Umbilical cord (tissue), 2 donors: ENCODE measurements around the gene EIF4E. TPM values are rescaled to one million over a fixed set of nuclear protein-coding genes. Genes with fewer than 3 reads are reported as not detected.
"Not testable (repeated sequence)": the region's sequence is repeated elsewhere in the genome, so short reads cannot be mapped to it uniquely, and the experiment has no call there.

Source experiments
- DNase-seq: peaks from one replicate; pipeline ENCODE4 v3.0.0-alpha.2; 2015; ENCODE audit warnings: low spot score
- total RNA-seq: library from RNA; depleted of rRNA; stranded (reverse); fragments of >200 nt; gene quantifications from one replicate; pipeline ENCODE4 v1.2.3, GENCODE V29; 2014; ENCODE audit warnings: low replicate concordance; ENCODE audit not compliant: insufficient read depth

Gene EIF4E
- total RNA-seq, 1 donor from 2014 or later: 130 TPM

DNA sequence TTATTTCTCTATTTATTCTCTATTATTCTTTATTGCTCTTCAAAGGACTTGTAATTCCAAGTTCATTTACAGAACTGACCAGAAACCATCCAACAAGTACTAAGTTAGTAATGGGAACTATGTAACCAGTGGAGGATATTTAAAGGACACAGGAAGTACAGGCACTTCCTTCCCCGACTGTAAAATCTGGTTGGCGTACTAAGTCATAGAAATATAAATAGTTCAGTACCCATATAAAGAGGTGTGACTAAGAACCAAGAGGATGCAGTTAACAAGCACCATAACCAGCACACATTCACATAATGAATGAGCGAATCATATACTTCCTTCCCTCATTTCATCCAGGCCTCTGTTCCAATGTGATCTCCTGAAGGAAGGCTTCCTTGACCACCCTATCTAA lies 3.6 kb upstream of the EIF4E start:
- DNase-seq: no peak

DNA sequence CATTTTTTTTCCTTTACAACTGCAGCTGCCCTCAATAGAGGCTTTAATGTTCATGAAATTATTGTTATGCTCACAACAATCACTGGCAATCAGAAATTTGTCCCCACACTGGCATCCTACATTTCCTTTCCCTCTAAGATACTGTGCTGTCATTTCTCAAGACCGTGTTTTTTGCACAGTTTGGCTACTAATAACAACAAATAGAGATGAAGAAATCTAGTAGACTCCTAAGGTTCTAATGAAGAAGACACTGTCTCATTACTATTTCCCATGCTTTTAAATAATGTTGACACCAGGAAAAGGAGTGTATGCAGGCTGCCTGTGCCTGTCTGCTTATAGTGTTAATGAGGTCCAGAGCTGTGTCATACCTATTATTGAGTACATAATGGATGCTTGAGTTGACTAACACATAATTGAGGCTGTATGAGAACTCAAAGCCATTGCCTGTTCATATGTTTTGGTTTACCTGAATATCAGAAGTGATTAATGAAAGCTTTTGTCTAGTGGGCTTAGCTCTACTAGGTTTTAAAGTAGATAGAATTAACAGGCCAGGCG lies 1.5 kb upstream of the EIF4E start:
- no peak for DNase-seq

DNA sequence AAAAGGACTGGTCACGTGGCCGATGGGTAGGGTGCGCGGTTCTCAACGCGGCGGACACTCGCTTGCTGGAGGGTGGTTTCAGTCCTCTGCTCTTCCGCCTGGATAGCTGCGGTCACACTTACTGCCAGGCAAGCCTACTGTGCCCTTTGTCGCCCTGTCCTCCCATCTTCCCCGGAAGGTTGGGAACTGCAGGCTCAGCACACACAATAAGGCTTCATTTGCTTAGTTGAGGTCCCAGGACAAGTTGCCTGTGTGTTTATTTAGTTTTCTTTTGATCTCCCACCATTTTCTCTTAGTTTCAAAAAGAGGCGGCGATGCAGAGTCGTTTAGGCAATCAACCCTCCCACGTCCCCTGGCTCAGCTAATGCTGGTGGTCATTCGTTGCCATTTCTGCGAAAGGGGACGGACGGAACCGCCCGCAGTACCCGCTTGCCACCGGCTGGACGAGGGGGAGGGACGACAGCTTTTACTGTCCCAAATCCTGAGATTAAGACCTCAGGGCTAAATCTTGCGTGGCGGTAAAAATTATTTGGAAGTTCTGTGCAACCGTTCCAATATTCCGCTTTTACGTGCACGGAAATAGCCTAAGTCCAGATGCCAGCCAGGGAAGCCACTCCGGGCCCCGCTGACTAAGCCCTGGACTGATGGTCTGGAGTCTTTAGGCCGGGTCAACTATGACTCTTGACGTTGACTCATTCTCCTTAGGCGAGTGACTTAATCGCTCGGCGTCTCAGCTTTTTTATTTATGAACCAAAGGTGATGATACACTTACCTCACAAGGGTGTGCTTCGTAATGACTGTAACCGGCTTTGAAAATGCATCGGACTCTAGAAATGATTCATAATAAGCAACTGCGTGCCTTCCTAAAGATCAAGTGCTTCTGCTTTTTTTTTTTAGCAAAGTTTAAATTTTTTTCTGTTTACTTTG lies 671 bp upstream of the EIF4E start:
- DNase-seq: peak; percentile 58

DNA sequence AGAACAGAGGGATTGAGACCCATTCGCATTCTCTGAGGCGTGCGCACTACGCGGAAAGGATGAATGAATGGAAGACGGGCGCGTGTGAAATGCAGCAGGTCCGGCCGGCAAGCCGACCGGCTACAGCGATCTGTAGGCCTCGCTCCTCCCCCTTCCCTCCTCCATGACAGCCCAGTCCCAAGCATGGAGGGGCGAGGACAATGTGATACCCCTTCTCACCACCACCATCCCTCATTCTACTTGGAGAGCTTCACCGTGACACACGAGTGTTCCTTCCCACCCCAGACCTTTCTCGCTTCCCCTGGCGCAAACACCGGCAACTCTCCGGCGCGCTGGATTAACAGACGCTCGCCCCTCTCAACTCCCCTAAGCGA lies 815 bp downstream of the EIF4E start:
- DNase-seq: peak; percentile 86

DNA sequence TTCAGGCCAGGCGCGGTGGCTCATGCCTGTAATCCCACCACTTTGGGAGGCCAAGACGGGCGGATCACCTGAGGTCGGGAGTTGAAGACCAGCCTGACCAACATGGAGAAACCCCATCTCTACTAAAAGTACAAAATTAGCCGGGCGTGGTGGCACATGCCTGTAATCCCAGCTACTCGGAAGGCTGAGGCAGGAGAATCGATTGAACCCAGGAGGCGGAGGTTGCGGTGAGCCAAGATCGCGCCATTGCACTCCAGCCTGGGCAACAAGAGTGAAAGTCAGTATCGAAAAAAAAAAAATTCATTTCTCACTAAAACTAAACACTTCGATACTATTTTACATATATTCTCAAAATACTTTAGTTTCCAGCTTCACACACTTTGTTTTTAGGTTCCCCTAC lies 2.7 kb downstream of the EIF4E start:
- not testable (repeated sequence) for DNase-seq

DNA sequence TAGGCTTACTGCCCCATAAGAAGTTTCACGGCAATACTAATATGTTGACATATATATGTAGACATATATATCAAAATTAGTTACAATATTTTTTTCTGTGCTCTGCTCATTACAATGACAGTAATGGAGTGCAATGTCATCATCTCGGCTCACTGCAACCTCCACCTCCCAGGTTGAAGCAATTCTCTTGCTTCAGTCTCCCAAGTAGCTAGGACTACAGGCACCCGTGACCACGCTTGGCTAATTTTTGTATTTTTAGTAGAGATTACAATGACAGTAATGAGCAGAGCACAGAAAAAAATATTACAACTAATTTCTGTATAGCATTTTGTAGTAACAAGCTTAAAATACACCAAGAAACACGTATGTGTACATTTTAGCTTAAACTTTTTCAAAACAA lies 7.6 kb downstream of the EIF4E start:
- DNase-seq: no peak

DNA sequence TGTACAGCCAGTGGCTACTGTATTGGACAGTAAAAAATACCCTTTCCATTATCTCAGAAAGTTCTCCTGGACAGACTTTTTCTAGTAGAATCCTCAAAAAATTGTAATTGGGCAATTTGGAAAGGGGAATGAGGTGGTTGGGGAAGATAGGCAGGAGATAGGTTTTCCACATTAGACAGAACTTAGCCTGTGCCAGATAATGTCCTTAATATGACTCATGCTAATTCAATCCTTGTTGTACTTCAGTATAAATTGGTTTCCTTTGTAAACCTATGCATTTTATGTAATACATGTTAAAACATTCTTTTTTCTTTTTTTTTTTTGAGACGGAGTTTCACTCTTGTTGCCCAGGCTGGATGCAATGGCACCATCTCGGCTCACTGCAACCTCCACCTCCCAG lies 8.9 kb downstream of the EIF4E start:
- DNase-seq: no peak

DNA sequence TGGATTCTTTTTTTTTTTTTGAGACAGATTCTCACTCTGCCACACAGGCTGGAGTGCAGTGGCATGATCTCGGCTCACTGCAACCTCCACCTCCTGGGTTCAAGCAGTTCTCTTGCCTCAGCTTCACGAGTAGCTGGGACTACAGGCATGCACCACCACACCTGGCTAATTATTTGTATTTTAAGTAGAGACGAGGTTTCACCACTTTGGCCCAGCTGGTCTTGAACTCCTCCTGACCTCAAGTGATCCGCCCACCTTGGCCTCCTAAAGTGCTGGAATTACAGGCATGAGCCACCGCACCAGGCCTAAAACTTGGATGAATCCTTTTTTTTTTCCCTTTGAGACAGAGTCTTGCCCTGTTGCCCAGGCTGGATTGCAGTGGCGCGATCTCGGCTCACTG lies 18.2 kb downstream of the EIF4E start:
- DNase-seq: not testable (repeated sequence)

DNA sequence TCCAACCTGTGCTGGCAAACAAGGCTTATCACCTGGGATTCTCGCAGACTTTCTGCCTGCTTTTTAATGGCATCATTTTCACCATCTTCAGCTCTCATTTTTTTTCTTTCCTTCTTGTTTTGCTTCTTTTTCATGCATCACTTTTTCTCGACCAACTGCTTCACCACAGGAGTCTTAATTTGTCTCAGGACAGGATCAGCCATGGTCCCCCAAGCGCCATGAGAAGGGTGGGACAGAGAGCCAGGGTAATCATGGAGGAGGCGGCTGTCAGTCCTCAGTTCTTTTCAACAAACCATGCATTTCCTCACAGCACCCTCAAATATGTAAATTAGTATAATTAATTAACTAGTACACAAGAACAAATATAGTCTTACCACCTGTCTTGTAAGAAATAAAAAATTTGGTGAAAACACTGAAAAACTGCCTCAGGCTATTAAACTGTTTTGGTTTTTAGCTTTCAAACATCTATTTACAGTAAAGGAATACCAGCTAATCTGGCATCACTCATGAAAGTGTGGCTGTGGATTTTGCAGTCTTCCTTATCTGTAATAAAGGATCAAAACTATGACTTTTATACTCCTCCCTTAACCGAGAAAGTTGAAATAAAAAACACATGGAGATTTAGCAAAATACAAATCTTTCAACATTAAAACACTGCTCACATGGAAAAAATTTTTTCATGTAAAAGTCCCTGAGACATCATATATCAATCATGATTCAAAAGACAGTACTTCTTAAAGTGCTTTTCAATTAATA lies 19.1 kb downstream of the EIF4E start:
- peak; percentile 81 for DNase-seq

DNA sequence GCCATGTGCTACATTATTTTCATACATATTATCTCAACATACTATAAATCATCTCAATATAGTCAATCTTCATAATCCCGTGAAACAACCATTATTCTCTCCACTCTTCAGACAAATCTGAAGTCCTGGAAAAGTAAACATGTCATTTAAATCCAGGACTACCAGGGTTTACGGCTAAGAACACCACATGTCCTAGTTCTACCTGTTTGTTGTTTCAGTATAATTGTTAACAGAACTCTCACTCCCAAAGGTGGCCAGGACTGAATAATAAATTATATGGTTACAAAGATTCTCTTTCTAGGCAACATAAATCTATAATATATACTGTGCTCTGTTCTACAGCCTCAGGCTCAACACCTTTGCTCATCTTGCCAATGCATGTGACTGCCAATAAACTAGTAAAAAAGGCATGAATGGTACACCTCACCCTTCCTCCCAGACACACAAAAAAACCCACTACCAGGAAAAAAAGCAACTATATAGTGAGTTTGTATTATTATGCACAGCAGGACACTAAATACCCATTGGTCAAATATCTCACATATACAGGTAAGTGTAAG lies 20.1 kb downstream of the EIF4E start:
- DNase-seq: no peak

DNA sequence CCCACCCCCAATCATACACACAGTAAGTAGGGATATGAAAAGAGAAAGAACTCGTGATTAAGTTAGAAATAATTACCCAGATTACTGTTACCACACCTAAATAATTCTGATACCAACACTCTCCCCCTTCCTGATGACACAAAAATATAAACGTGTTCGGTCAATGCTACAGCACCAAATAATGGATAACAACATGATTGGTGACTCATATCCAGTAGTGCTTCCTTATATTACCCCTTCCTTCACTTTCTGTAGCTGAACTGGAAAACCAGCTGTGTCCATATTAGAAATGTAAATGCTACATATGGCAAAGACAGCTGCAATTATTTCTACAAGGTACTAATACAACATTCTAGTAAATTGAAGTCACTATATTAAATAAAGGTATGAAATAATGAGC lies 20.8 kb downstream of the EIF4E start:
- DNase-seq: no peak

DNA sequence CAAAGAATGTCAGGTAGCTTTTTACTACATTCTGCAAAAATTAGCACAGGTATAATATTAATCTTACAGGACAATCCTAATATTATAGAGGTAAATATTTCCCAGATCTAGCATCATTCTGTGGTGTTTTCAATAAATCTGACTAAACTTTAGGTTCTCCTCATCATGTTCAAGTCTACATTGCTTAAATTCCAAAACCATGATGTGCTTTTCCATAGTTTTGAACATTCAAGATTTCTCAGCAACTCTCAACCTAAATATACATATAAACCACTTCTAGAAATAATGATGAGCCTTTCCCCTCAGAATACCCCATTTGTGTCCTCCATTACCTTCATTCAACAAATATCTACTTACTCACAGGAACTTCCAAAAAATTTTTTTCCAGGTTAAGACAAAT lies 23.1 kb downstream of the EIF4E start:
- DNase-seq: no peak

DNA sequence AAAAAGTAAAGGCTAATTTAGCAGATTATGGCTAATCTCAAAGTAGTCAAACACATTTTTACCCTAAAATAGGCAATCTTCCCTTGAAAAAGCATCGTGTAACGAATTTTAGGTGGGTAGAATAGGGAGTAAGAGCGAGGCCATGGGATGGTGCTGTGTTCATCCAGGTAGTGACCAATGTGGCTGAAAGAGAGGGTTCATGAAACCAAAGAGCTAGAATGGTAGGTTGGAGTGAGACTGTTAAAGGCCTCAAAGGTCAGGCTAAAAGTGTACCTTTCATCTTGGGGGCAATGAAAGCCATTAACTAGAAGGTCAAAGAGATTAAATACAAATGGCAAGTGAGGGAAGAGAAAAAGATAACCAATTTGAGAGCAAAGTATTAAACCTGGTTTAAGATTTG lies 23.6 kb downstream of the EIF4E start:
- no peak for DNase-seq

DNA sequence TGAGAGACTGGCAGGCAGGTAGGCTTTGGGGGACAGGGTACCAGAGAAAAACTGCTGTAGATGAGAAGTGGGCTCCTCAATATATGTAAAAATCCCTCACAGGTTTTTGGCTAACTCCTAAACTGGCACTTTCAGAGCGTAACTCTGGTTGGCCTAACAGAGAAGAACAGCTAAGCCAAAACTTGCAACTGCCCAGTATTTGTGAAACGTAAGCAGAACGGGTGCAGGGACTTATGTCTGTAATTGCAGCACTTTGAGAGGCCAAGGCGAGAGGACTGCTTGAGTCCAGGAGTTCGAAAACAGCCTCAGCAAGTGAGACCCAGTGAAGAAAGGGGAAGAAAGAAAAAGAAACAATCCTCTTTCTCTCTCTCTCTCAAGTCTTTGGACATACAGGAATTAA lies 25.0 kb downstream of the EIF4E start:
- DNase-seq: no peak

DNA sequence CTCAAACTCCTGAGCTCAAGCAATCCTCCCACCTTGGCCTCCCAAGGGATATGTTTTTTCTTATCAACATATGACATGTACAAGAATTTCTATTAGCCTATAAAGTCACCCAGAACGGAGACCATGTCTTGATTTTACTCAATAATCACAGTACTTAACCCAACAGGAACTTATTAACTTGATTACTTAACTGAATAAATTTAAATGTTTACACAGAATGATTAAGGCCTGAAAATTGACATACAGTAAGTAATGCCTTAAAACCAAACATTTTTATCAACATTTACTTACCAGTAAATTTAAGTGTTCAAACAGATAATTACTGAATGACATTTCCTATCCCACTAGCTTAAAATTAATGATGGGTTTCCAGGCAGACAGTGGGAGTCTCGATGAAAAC lies 25.4 kb downstream of the EIF4E start:
- DNase-seq: no peak

DNA sequence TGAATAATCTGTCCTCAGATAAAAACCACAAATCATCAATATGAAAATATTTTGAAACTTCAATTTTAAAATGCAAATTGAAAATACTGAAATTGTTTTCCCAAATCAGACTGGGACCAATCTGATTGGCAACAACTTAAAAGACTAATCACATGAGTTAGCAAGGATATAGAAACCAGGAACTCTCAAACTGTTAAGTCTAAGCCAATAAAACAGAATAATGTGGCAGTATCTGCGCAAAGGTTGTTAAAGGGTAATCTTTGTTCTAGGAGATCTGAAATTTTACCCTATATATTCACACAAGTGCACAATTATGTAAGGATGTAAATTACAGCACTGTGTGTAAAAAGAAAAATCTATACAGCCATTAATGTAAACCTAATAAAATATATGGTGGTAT lies 29.7 kb downstream of the EIF4E start:
- no peak for DNase-seq

DNA sequence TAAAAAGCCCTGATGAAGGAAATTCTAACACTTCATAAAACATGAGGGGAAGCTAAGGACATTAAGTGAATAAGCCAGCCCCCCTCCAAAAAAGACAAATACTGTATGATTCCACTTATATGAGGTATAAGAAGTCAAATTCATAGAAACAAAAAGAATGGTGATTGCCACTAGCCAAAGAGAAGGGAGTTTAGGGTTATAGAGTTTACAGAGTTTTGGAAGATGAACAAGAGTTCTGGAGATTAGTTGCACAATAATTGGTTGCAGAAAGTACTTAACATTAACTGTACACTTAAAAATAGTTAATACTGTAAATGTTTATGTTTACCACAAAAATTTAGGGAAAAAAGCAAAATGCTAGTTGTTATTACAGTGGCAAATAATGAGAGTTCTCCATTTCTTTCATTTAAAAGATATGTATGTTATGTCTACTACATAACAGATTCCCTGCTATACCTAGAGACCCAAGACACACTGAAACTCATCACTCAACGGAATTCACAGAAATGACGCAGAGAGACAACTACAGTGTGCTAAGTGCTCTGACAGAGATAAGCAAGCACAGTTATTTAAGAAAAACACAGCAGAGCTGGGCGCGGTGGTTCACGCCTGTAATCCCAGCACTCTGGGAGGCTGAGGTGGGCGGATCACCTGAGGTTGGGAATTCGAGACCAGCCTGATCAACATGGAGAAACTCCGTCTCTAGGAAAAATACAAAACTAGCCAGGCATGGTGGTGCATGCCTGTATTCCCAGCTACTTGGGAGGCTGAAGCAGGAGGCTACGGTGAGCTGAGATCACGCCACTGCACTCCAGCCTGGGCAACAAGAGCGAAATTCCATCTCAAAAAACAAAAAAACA lies 37.2 kb downstream of the EIF4E start:
- DNase-seq: no peak

DNA sequence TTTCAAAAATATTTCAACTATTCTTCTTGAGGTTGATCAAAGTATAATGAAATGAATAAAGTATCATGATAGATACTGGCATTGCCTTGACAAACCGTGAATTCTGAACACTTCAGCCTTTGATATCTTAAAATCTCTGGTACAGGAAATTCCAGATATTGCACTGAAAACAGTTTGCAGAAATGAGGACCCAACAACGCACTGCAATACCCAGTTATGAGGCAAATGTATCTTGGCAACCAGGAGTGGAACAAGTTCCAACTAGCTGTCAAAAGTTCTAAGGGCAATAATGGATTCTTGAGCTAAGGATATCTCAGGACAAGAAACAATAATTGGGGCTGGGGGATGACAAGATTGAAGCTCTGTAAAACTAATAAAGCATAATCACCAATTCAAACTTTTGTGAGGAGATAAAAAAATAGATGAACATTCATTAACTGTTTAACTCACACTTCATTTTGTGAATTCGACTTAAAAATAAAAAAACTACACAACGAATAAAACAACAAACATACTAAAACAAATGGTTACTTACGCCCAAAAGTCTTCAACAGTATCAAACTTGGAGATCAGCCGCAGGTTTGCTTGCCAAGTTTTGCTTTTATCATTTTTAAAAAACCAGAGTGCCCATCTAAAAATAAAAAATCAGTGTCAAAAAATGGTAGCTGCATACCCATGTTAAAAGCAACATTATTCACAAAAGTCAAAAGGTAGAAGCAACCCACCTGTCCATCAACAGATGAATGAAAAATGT lies 38.1 kb downstream of the EIF4E start:
- peak; percentile 27 for DNase-seq

DNA sequence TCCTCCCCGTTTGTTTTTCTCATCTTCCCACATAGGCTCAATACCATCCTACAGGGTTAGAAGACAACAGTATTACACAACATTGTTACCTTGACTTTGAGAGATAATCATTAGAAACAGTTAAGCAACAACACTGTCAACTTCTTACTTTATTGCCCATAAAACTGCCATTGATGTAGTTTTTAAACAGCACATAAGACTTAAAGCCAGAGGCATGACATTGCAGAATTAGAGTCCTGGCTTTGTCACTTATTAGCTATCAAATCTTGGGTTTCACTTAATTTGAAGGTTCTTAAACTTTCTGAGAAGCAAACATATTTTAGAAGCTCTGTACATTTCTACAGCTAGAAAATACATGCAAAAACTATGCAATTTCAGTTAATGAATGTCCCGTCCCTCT lies 41.8 kb downstream of the EIF4E start:
- DNase-seq: no peak

DNA sequence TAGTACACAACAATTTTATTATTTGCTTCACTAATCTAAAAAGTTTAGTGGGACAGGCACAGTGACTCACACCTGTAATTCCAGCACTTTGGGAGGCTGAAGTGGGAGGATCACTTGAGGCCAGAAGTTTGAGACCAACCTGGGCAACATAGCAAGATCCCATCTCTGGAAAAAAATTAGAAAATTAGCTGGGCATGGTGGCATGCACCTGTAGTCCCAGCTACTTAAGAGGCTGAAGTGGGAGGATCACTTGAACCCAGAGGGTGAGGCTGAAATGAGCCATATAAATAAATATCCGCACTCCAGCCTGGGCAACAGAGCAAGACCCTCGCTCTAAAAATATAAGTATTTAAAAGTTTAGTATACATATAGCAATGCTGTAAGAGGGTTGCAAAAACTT lies 42.6 kb downstream of the EIF4E start:
- DNase-seq: not testable (repeated sequence)

DNA sequence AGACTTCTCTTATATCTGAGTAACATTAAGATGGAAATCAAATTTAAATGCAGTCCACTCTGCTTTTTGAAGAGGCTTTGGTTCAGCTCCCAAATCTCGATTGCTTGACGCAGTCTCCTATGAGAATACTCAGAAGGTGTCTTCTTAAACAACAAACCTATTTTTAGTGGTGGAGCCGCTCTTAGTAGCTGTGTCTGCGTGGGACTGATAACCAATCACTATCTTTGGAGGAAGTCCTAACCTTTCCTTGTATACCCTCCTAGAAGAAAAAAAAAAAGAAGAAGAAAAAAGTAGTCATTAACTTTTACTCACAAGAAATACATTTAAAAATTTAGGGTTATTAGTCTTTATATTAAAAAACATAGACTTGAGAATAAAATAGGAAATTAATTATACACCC lies 48.0 kb downstream of the EIF4E start:
- not testable (repeated sequence) for DNase-seq
